IMR-90 (cell line): ENCODE measurements around the gene STARD6. TPM values are rescaled to one million over a fixed set of nuclear protein-coding genes. Genes with fewer than 3 reads are reported as not detected.
"Not testable (repeated sequence)": the region's sequence is repeated elsewhere in the genome, so short reads cannot be mapped to it uniquely, and the experiment has no call there.

Experiments used
- ATAC-seq: fragments of 200-7000 bp; cut with Tn5 transposase; 2 replicates; pipeline ENCODE4 v1.9.1; 2020; ENCODE audit warnings: low read depth, mild to moderate bottlenecking, moderate library complexity
- BruUV-seq: library from RNA; stranded (reverse); fragments of 400-500 nt; replicated peaks from 2 replicates; lab custom pipeline; 2021; lab: Mats Ljungman, UMichigan
- CTCF ChIA-PET: fragments of 300-600 bp; formaldehyde crosslinking; extraction: SDS; loops from one replicate; lab custom pipeline; 2021; ENCODE audit warnings: antibody characterized with exemption; lab: Yijun Ruan, JAX
- POLR2A ChIA-PET: fragments of 300-600 bp; sonication (Branson Sonifier 250); formaldehyde crosslinking; loops from one replicate; lab custom pipeline; 2022; ENCODE audit warnings: antibody characterized with exemption; ENCODE audit not compliant: unreplicated experiment; lab: Charles Lee
- DNase-seq: peaks from one replicate; pipeline ENCODE4 v3.0.0; 2013
- H2AFZ ChIP-seq: replicated peaks from 2 replicates; pipeline ENCODE3; 2013; ENCODE audit warnings: low read length, mild to moderate bottlenecking; ENCODE audit not compliant: poor library complexity
- H2AK5ac ChIP-seq: 2 replicates; pipeline ENCODE4 v1.6.1; 2013; ENCODE audit warnings: low read depth, low read length, inconsistent platforms
- H2AK9ac ChIP-seq: replicated peaks from 2 replicates; pipeline ENCODE3; 2013; ENCODE audit warnings: mild to moderate bottlenecking, low read depth, low read length, moderate library complexity; ENCODE audit not compliant: poor library complexity
- H2BK120ac ChIP-seq: 2 replicates; pipeline ENCODE4 v1.6.1; 2013; ENCODE audit warnings: low read depth, low read length, inconsistent platforms
- H2BK15ac ChIP-seq: 3 replicates; pipeline ENCODE4 v1.6.1; 2013; ENCODE audit warnings: low read depth, low read length, inconsistent platforms
- H2BK20ac ChIP-seq: 2 replicates; pipeline ENCODE4 v1.6.1; 2013; ENCODE audit warnings: low read depth, mild to moderate bottlenecking, inconsistent platforms, low read length, moderate library complexity
- H2BK5ac ChIP-seq: 2 replicates; pipeline ENCODE4 v1.6.1; 2013; ENCODE audit warnings: mild to moderate bottlenecking, low read depth, low read length, inconsistent platforms; ENCODE audit not compliant: poor library complexity, severe bottlenecking
- H3K14ac ChIP-seq: replicated peaks from 2 replicates; pipeline ENCODE4 v1.6.1; 2013; ENCODE audit warnings: low read depth, low read length, inconsistent platforms
- H3K18ac ChIP-seq: 2 replicates; pipeline ENCODE4 v1.6.1; 2013; ENCODE audit warnings: low read depth, low read length, control low read depth
- H3K23ac ChIP-seq: 2 replicates; pipeline ENCODE4 v1.6.1; 2013; ENCODE audit warnings: low read depth, low read length, inconsistent platforms
- H3K27ac ChIP-seq: 2 replicates; pipeline ENCODE4 v1.5.1; 2013; ENCODE audit warnings: mild to moderate bottlenecking, control low read depth, low read length; ENCODE audit not compliant: insufficient read depth
- H3K27me3 ChIP-seq: 2 replicates; pipeline ENCODE4 v1.6.1; 2013; ENCODE audit warnings: low read length; ENCODE audit not compliant: control insufficient read depth, insufficient read depth
- H3K36me3 ChIP-seq: 2 replicates; pipeline ENCODE4 v1.6.1; 2013; ENCODE audit warnings: low read length, mixed read lengths; ENCODE audit not compliant: control insufficient read depth, insufficient read depth
- H3K4ac ChIP-seq: 2 replicates; pipeline ENCODE4 v1.6.1; 2013; ENCODE audit warnings: low read depth, low read length, inconsistent platforms
- H3K4me1 ChIP-seq: 2 replicates; pipeline ENCODE4 v1.6.1; 2013; ENCODE audit warnings: low read length, mixed read lengths; ENCODE audit not compliant: control insufficient read depth, insufficient read depth
- H3K4me2 ChIP-seq: 2 replicates; pipeline ENCODE4 v1.6.1; 2013; ENCODE audit warnings: low read depth, mild to moderate bottlenecking, control low read depth, low read length, moderate library complexity
- H3K4me3 ChIP-seq: 2 replicates; pipeline ENCODE4 v1.5.1; 2013; ENCODE audit warnings: low read depth, mild to moderate bottlenecking, control low read depth, low read length, moderate library complexity; ENCODE audit not compliant: insufficient read depth
- H3K56ac ChIP-seq: 2 replicates; pipeline ENCODE4 v1.6.1; 2013; ENCODE audit warnings: low read length, inconsistent platforms; ENCODE audit not compliant: insufficient read depth; ENCODE audit errors: extremely low read depth
- H3K79me1 ChIP-seq, 2 experiments: 2 replicates each; pipeline ENCODE4 v1.6.1; 2013; ENCODE audit warnings: low read length in 2 of 2, inconsistent platforms in 1 of 2, low read depth in 1 of 2
- H3K9ac ChIP-seq: 2 replicates; pipeline ENCODE4 v1.6.1; 2013; ENCODE audit warnings: low read depth, low read length, control low read depth
- H3K9me1 ChIP-seq: 2 replicates; pipeline ENCODE4 v1.6.1; 2013; ENCODE audit warnings: low read length, inconsistent platforms; ENCODE audit not compliant: insufficient read depth
- H3K9me3 ChIP-seq: 2 replicates; pipeline ENCODE4 v1.6.1; 2013; ENCODE audit warnings: low read length; ENCODE audit not compliant: control insufficient read depth, insufficient read depth
- H4K20me1 ChIP-seq: 2 replicates; pipeline ENCODE4 v1.6.1; 2013; ENCODE audit warnings: low read length, inconsistent platforms; ENCODE audit not compliant: insufficient read depth
- H4K5ac ChIP-seq: 2 replicates; pipeline ENCODE4 v1.6.1; 2013; ENCODE audit warnings: mild to moderate bottlenecking, low read depth, low read length, control low read depth
- H4K8ac ChIP-seq, 2 experiments: 2 replicates each; pipeline ENCODE4 v1.6.1; 2013; ENCODE audit warnings: low read depth in 2 of 2, low read length in 2 of 2, control low read depth in 1 of 2, inconsistent platforms in 1 of 2
- H4K91ac ChIP-seq: 2 replicates; pipeline ENCODE4 v1.6.1; 2013; ENCODE audit warnings: low read depth, low read length, inconsistent platforms; ENCODE audit not compliant: insufficient read depth
- WGBS, 2 experiments: methylation state at CpG; one replicate each; pipeline versions ENCODE4 v1.1.5 to v1.1.7; 2013; ENCODE audit warnings: missing lambda C conversion rate in 2 of 2; ENCODE audit not compliant: insufficient read length in 1 of 2; ENCODE audit errors: extremely low coverage in 2 of 2; 5-methylcytosine and 5-hydroxymethylcytosine counted together
- dilution Hi-C: fragments of 300-500 bp; cut with HindIII; formaldehyde crosslinking; loops from one replicate; pipeline ENCODE4 v1.14.3; 2018; ENCODE audit warnings: low sequenced_read_pairs; ENCODE audit not compliant: unreplicated experiment
- in situ Hi-C: fragments of 300-500 bp; cut with MboI; formaldehyde crosslinking; loops from 3 replicates; pipeline ENCODE4 v1.14.3; 2019; ENCODE audit warnings: low sequenced_read_pairs, inconsistent platforms, mixed read lengths
- intact Hi-C: fragments of 100-400 bp; cut with micrococcal nuclease; formaldehyde crosslinking; loops from 2 replicates; pipeline ENCODE4 v1.10.0; 2022
- polyA plus RNA-seq, 3 experiments: library from polyadenylated mRNA; depleted of rRNA; stranded (reverse); fragments of >200 nt; gene quantifications; 2 replicates each; pipeline ENCODE4 v1.2.3, GENCODE V29; 2012; ENCODE audit warnings: low replicate concordance in 1 of 3
- total RNA-seq: library from RNA; depleted of rRNA; stranded (reverse); fragments of >200 nt; gene quantifications from 2 replicates; pipeline ENCODE4 v1.2.3, GENCODE V29; 2012

Gene STARD6
- total and polyA plus RNA-seq, 2 of the 4 experiments (the other 2 are of a cell fraction) = not detected

- intact Hi-C loops, H3K4me2 ChIP-seq, H3K4ac ChIP-seq, H4K91ac ChIP-seq, H3K9ac ChIP-seq, H2BK20ac ChIP-seq, H3K79me1 ChIP-seq, H2BK5ac ChIP-seq, H2AK9ac ChIP-seq, BruUV-seq, in situ Hi-C loops, H3K27ac ChIP-seq, H3K18ac ChIP-seq, H3K4me1 ChIP-seq, H2AK5ac ChIP-seq, dilution Hi-C loops, POLR2A ChIA-PET, H3K14ac ChIP-seq, H3K4me3 ChIP-seq, H2BK120ac ChIP-seq, CTCF ChIA-PET, H3K23ac ChIP-seq, H4K5ac ChIP-seq, H3K56ac ChIP-seq, H4K8ac ChIP-seq, H3K9me1 ChIP-seq, DNase-seq, H3K36me3 ChIP-seq, H2AFZ ChIP-seq, H4K20me1 ChIP-seq, H3K27me3 ChIP-seq, H2BK15ac ChIP-seq, ATAC-seq, H3K9me3 ChIP-seq: not testable (repeated sequence)
- 92% methylated on average over 2 of the region's 8 CpGs; no CpG with 5 or more reads in 1 of the 2 experiments for WGBS, 2 experiments
Measured at GRCh38 chr18:54309564-54309963, 48.1 kb downstream of the STARD6 start.
